Endothelial cell of umbilical vein (primary cell): ENCODE data around the gene VPS35.

ENCODE experiments used
- EZH2 ChIP-seq: IDR thresholded peaks from 2 replicates; pipeline ENCODE4 v1.6.1; 2012; ENCODE audit warnings: borderline replicate concordance, low read depth, mild to moderate bottlenecking, moderate library complexity, low read length, inconsistent platforms; ENCODE audit not compliant: severe bottlenecking
- FOS ChIP-seq: IDR thresholded peaks from 2 replicates; pipeline ENCODE4 v1.6.1; 2011; ENCODE audit warnings: mild to moderate bottlenecking, low read length, moderate library complexity, borderline replicate concordance; ENCODE audit not compliant: insufficient read depth
- GATA2 ChIP-seq: IDR thresholded peaks from 2 replicates; pipeline ENCODE4 v1.7.0; 2011; ENCODE audit warnings: low read depth, mild to moderate bottlenecking, moderate library complexity, mixed read lengths, low read length; ENCODE audit not compliant: insufficient read length, insufficient read depth
- POLR2A ChIP-seq: IDR thresholded peaks from 2 replicates; pipeline ENCODE4 v1.6.1; 2012; ENCODE audit warnings: low read depth, mild to moderate bottlenecking, control low read depth, low read length
- POLR2AphosphoS5 ChIP-seq: IDR thresholded peaks from 2 replicates; pipeline ENCODE4 v1.6.1; 2012; ENCODE audit warnings: low read depth, mild to moderate bottlenecking, control low read depth, low read length, moderate library complexity; ENCODE audit not compliant: insufficient read depth
- TF ChIP-seq, protein P1 (sequence below), 2 donors: IDR thresholded peaks; 1 replicate in 1 of 2; 2 replicates in 1 of 2; pipeline ENCODE4 v1.5.1; 2011; ENCODE audit warnings: low read length in 2 of 2, mild to moderate bottlenecking in 2 of 2, moderate library complexity in 2 of 2, control low read depth in 1 of 2, inconsistent platforms in 1 of 2, low read depth in 1 of 2; ENCODE audit not compliant: insufficient read depth in 1 of 2; ENCODE audit errors: extremely low read depth in 1 of 2

DNA sequence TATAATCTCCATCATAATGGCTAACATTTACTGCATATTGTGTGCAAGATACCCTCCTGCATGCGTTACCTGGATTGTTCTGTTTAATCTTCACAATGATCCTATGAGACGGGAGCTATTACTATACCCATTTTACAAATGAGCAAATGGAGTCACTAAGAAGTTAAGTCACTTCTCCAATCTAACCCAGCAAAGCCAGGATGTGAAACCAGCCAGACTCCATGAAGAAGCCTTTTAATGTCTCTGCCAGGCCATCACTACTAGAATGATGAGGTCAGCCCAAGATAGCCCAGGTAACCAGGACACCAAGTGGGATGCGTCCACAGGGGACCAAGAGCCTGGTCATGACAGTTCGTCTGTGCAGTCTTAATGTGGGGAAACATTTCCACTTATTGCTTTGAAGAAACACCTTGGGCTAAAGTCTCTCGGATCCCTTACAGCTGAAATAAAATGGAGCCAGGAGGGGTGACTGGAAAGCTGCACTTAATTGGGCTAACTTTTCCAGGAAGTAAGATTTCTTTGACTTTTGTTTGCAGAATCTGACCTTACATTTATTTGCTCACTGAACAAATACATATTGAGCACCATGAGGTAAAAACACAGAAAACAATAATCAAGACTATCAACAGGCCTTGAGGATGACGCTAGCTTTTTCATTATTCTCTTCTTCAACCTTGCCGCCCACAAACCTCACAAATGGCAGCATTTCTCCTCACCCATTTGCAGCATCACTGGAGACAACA is 66.9 kb downstream of the VPS35 start:
- TF ChIP-seq EZH2, result no peak
- TF ChIP-seq, protein P1, sequence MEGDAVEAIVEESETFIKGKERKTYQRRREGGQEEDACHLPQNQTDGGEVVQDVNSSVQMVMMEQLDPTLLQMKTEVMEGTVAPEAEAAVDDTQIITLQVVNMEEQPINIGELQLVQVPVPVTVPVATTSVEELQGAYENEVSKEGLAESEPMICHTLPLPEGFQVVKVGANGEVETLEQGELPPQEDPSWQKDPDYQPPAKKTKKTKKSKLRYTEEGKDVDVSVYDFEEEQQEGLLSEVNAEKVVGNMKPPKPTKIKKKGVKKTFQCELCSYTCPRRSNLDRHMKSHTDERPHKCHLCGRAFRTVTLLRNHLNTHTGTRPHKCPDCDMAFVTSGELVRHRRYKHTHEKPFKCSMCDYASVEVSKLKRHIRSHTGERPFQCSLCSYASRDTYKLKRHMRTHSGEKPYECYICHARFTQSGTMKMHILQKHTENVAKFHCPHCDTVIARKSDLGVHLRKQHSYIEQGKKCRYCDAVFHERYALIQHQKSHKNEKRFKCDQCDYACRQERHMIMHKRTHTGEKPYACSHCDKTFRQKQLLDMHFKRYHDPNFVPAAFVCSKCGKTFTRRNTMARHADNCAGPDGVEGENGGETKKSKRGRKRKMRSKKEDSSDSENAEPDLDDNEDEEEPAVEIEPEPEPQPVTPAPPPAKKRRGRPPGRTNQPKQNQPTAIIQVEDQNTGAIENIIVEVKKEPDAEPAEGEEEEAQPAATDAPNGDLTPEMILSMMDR (IDR thresholded peaks at IDR 0.05; ENCODE audit: extremely low read depth in 1 of 2, insufficient read depth in 1 of 2, low read depth in 1 of 2, low read length in 2 of 2), result no peak
- TF ChIP-seq POLR2AphosphoS5, result no peak
- no peak for TF ChIP-seq FOS
- no peak for TF ChIP-seq POLR2A
- no peak for TF ChIP-seq GATA2
